NCI-H1436 treated with DMSO at 0.1 percent for 48 hours (cell line): Measurements from ENCODE around the gene G6PC3.

ENCODE experiments used
- DNase-seq: peaks from one replicate; lab custom pipeline; 2025; lab: John Stamatoyannopoulos, UW

G6PC3 gene

GRCh38 chr17:44061446-44061845, 9.1 kb upstream of the G6PC3 start:
- DNase-seq: no peak

GRCh38 chr17:44062871-44063270, 7.7 kb upstream of the G6PC3 start:
- DNase-seq: no peak

GRCh38 chr17:44063704-44064639, 6.6 kb upstream of the G6PC3 start:
- no peak for DNase-seq

- no peak for DNase-seq
Observed at GRCh38 chr17:44065668-44066203, 4.8 kb upstream of the G6PC3 start.

- peak; percentile 78 for DNase-seq
Observed at GRCh38 chr17:44066204-44066930, 4.2 kb upstream of the G6PC3 start, which contains the start of gene LSM12. TSS of gene LSM12 (minus strand) at chr17:44066671. CDS start at chr17:44066587, 84 bp downstream.

- no peak for DNase-seq
Observed at GRCh38 chr17:44067545-44067940, 3.0 kb upstream of the G6PC3 start.

- no peak for DNase-seq
Observed at GRCh38 chr17:44069974-44070454, 521 bp upstream of the G6PC3 start.

GRCh38 chr17:44071198-44071520, 624 bp downstream of the G6PC3 start:
- no peak for DNase-seq

- DNase-seq: no peak
Observed at GRCh38 chr17:44071772-44072171, 1.2 kb downstream of the G6PC3 start.

GRCh38 chr17:44074231-44074910, 3.8 kb downstream of the G6PC3 start:
- no peak for DNase-seq

GRCh38 chr17:44074911-44075285, 4.4 kb downstream of the G6PC3 start:
- no peak for DNase-seq

- DNase-seq: no peak
Observed at GRCh38 chr17:44075598-44076293, 5.2 kb downstream of the G6PC3 start.

- DNase-seq: no peak
Observed at GRCh38 chr17:44076716-44077594, 6.4 kb downstream of the G6PC3 start.

GRCh38 chr17:44077595-44077909, 7.0 kb downstream of the G6PC3 start:
- no peak for DNase-seq

GRCh38 chr17:44078412-44078811, 7.9 kb downstream of the G6PC3 start:
- DNase-seq: no peak

GRCh38 chr17:44079877-44080821, 9.6 kb downstream of the G6PC3 start:
- DNase-seq: no peak

- no peak for DNase-seq
Observed at GRCh38 chr17:44081681-44082080, 11.1 kb downstream of the G6PC3 start.

- no peak for DNase-seq
Observed at GRCh38 chr17:44082256-44082927, 11.9 kb downstream of the G6PC3 start.

- DNase-seq: no peak
Observed at GRCh38 chr17:44083250-44083849, 12.8 kb downstream of the G6PC3 start.
